Stimulated activated CD4-positive, alpha-beta T cell treated with anti-CD3 and anti-CD28 coated beads, Interleukin-4, amount 100 ng/mL, for 24 hours (primary cell): Measurements from ENCODE around the gene TSPYL4.
"Not testable (repeated sequence)": the region's sequence is repeated elsewhere in the genome, so short reads cannot be mapped to it uniquely, and the experiment has no call there.

Experiments used
- DNase-seq: peaks from one replicate; pipeline ENCODE4 v3.0.0-alpha.2; 2020

Gene TSPYL4

DNA sequence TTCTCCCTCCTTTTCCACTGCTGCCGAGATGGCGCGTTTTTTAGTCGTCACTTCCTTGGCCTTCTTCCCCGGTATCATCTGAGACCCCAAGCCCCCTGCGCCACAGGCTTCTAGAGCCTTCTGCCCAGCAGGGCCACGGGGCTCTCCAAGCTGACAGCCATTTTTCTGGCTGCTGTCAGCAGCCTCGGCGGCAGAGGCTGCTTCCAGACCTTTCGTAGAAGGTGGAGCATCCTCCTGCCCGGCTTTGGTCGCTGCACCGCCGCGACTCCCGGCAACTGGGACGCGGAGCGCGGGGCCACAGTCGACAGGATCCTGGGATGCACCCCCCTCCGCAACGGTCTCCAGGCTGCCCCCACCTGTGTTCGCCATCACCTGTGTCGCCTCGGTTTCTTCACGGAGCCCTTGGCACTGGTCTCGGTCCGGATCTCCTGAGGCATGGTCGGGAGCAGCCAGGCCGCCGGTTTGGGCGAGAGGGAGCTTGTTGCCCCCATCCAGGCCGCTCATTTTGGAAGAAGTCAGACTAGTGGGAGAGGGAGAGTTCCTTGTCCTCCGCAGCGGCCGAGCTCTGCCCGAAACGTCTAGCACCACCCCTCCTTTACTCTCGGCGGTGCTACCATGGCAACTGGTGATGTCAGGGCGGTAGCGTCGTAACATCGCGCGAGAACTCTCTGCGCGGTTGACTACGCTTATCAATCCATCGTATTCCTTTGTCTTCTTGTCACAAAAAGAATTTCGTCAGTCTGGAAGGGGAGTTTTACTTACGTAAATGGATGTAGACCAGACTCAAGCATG is at the start of gene TSPYL4:
TSS of gene TSPYL4 (minus strand) at position 571 of the 792 bp plus-strand sequence. CDS start at position 504, 67 bp downstream.
- DNase-seq, result peak; percentile 91

DNA sequence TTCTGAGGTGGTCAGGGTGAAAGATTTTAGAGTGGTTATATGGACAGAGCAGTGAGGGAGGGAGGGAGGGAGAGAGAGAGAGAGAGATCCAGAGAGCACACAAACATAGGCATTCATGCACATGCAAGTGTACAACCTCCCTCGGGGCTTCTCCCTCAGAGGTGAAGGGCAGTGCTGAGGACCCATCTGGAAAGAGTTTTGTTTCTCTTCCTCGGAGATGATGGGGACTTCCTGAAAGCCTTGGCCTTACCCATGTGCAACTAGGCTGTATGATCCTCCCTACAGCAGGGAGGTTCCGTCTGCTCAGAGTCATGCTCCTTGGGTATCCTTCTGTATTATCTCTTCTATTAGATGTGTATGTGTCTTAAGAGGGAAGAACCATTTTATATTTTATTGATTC is 47.2 kb upstream of the TSPYL4 start:
- DNase-seq, result no peak

DNA sequence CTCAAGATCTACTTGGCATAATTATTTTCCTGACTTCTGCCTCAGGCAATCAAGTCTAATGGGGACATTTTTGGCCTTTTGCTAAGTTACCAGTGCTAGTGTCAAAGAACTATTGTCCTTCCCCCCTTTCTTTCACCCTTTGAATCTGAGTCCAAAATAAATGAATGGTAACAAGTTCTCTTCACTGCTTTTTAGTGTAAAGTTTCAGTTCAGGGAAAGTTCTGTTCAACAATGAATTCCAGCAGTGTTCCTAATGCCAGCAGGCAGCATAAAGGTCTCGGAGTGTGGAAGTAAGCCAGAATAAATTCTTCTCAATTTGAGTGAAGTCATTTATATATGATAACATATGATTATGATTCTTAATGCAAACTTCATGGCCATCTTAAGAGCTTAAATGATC is 46.7 kb upstream of the TSPYL4 start:
- no peak for DNase-seq

DNA sequence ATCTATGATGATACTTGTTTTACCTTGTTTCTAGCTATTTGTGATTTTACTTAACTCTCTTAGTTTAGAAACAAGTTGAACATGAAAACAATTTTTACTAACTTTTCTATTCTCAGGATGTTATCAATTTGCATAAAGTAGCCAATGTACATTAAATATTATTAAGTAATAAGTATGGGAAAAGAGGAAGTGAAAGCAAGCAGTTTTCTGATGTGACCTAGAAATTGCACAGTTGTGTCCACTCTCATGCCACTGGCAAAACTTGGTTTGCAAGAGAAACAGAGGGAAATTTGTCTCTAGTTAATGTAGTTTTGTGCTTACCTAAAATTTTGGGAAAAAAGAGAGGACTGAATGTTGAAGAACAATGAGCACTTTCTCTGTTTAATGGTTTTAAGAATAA is 45.1 kb upstream of the TSPYL4 start:
- no peak for DNase-seq

DNA sequence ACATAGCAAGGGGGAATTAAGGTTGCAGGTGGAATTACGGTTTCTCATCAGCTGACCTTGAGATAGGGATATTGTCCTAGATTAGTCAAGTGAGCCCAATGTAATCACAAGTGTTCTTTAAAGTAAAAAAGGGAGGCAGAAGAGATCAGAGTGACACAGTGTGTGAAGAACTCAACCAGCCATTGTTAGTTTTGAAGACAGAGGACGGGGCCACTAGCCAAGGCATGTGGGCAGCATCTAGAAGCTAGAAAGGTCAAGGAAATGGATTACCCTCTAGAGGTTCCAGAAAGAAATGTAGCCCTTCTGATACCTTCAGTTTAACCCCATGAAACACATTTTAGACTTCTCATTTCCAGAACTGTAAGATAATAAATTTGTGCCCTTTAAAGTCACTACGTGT is 44.4 kb upstream of the TSPYL4 start:
- DNase-seq, result no peak

DNA sequence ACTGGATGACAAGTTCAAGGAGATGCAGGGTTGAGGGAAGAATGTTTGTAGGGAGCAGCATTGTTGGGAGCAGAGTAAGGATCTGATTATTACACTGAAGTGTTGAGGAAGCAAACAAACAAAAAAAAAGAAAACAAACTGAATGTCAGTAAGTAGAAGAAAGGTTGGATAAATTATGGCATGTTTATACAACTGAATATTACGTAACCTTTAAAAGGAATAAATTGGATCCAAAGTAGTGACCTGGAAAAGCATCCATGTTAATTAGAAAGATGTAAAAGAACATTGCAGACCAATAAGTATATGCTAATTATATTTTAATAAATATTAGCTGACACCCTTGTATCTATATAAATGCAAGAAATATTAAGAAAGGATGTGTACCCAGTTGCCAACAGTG is 38.7 kb upstream of the TSPYL4 start:
- DNase-seq, result no peak

DNA sequence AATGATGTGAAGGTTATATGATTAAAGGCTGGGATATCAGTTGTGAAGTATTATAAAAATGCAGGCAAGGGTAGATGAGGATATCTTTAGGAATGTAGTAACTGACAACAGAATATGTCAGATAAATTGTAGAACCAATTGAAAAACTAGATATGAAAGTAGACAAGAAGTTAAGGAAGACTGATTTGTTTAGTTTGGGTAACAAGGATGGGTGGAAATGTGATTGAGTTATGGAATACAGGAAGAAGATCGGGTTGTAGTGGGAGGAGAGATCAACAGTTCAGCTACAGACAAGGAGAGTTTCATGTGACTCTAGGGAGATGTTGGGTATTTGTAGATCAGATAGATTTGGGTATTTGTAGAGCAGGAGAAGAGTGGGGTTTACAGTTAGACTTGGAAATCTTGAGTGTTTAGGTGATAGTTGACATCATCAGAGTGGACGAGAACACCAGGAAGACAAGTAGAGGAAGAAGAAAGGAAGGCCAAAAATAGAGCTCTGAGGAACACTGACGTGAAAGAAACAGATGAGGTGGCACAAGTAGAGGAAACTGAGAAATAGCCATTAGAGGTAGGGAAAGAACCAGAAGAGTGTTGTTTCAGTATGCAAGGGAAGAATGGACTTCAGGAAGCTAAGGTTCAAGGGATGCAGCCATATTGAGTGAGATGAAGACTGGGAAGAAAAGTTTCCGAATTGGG is 38.0 kb upstream of the TSPYL4 start:
- no peak for DNase-seq

DNA sequence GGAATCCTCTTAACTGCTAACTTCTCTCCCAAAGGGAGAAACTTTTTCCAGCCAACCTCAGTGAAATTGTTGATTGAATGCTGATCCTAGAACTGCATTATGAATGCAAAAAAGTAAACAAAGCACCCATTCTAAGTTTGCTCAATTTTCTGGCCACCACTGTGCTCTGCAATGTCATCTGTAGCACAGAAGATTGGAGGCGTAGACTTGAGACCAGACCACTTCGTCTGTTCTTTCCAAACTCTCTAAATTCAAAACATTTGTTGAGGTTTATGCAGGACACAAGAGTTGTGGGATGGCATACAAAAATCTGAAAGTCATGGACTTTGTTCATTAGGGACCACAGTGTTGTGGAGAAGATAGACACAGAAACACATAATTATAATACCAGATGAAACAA is 36.9 kb upstream of the TSPYL4 start:
- no peak for DNase-seq

DNA sequence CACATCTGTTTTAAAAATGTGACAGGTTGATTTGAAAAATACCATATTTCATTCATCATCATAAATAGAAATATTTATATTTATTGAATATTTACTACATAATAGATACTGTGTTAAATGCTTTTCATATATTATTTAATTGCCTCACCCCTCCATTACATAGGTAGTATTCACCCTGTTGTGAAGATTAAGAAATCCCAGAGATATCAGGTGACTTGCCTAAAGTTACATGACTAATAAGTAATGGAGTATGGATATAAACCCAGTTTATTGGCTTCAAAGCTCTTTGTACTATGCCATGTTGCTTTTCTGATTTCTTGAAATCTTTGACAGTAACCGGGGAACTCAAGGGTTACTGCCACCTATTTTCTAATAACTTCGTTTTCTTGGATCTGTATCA is 36.0 kb upstream of the TSPYL4 start:
- no peak for DNase-seq

DNA sequence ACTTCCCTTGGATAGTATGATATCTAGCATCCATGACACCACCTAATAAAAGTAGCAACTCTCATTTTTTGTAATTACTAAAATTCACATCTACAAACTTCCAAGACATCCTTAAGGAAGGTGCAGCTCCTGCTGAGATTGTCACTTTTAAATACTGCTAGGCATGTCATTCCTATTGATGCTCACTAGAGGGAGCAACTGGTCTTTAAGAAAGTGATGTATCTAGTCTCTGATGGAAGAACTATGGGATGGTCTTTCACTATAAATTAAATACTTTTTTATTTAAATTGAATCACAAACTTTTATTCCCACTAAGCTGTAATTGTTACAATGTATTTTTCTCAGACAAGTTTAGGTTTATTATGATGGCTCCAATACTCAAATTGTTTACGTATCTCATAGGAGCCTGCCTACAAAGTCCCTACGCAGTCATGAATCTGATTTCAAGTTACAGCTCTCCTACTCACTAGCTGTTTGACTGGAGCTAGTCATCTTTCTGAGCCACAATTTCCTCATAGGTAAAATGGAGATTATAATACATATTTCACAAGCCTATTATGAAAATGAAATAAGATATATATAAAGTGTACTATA is 33.9 kb upstream of the TSPYL4 start:
- no peak for DNase-seq

DNA sequence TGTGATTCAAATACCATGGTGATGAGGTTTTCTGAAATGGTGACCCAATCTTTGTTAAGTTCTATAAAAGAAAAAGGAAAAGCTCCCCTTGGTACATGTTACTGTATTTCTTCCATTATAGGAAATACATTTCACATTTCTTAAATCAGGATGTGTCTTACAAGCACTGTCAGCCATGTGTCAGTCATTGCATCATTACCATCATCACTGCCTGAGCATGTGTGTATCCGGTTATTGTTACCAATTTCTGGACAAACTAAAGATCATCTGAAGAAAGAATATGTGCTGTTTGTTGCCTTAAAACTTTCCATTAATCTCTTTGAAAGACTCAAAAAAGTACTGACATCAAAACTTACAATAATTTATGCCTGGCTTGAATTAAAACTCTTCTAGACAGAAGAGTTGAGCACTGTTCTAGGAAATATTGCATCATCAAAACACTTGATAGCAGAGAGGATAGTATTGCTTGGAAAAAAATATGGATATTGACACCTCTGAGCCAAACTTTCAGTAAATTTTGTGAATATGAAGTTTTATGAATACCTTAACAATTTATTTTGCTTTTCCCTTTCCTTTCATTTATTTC is 33.0 kb upstream of the TSPYL4 start:
- no peak for DNase-seq

DNA sequence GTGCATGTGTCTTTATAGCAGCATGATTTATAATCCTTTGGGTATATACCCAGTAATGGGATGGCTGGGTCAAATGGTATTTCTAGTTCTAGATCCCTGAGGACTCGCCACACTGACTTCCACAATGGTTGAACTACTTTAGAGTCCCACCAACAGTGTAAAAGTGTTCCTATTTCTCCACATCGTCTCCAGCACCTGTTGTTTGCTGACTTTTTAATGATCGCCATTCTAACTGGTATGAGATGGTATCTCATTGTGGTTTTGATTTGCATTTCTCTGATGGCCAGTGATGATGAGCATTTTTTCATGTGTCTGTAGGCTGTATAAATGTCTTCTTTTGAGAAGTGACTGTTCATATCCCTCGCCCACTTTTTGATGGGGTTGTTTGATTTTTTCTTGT is 31.1 kb upstream of the TSPYL4 start:
- not testable (repeated sequence) for DNase-seq

DNA sequence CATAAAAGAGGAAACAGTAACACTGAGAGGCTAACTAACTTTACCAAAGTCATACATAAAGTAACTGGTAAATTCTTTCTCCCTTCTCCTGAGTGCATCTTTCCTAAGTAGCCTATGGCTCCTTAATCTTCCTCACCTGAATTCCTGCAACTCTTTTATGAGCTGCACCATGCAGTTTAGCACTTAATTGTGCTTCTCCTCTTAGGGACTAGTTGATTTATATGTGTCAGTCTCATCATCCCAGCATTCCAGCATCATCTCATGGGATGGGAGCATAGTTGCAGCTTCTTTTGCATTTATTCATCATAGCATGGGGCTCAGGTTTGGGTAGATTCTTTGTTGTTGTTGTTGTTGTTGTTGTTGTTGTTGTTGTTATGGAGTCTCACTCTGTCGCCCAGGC is 29.3 kb upstream of the TSPYL4 start:
- DNase-seq, result no peak

DNA sequence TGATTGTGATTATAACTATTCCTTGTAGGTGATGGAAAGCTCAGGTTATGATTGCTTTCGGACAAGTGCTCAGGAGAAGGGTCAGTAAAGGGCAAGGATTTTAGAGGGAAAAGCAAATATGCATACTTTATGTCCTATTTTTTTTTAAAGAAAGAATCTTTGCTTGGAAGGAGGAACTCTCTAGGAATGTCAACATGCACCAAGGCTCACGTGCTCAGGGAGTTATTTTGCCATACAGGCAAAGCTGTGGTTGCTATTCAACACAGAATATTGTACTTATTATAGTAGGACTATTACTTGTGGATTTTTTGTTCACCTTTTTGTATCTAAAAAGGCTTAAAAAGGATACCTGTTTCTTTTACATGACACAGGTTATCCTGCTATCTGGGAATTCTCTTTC is 28.8 kb upstream of the TSPYL4 start:
- no peak for DNase-seq

DNA sequence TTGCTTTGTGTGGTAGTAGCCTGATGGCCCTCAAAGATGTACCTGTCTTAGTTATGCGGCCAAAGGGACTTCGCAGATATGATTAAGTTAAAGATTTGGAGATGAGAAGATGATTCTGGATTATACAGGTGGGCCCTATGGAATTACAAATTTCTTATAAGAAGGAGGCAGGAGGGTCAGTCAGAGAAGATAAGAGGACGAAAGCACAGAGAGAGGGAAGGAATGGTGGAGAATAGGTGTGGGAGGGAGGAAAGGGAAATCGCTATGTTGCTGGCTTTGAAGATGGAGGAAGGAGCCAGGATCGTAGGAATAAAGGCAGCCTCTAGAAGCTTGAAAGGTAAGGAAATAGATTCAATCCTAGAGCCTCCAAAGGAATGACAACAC is 27.1 kb upstream of the TSPYL4 start:
- no peak for DNase-seq

DNA sequence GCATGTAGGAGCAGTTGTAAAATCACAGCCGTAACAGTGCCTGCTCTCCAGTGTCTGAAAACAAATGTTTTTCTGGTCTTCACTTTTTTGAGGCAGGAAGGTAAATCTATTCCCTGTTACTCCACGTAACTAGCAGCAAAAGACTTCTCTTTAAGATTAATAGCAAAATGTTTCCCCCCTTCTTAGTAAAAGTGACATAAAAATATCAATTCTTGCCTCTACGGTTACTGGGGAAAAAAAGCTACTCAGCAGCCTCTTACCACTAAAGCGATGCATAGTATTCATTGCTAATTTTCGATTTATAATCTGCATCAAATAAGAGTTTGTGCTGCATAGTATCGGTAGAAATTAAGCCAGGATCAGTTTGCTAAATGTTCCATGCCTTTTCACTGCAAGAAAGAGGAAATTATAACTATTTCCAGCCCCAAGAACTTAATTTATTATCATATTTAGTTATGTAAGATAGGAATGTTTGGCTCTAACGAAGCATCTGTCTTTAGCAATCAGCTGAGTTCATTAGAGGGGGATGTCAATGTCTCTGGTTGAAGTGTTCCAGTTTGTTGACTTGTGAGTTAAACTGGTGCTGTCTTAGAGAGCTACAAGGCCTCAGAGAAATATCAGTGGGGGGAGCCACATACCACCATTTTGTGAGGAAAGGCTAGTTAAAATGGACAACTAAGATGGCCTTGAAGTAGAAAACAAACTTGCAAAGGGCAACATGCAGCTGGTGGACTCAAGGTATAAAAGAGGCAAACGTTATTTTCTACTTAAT is 26.5 kb upstream of the TSPYL4 start:
- no peak for DNase-seq

DNA sequence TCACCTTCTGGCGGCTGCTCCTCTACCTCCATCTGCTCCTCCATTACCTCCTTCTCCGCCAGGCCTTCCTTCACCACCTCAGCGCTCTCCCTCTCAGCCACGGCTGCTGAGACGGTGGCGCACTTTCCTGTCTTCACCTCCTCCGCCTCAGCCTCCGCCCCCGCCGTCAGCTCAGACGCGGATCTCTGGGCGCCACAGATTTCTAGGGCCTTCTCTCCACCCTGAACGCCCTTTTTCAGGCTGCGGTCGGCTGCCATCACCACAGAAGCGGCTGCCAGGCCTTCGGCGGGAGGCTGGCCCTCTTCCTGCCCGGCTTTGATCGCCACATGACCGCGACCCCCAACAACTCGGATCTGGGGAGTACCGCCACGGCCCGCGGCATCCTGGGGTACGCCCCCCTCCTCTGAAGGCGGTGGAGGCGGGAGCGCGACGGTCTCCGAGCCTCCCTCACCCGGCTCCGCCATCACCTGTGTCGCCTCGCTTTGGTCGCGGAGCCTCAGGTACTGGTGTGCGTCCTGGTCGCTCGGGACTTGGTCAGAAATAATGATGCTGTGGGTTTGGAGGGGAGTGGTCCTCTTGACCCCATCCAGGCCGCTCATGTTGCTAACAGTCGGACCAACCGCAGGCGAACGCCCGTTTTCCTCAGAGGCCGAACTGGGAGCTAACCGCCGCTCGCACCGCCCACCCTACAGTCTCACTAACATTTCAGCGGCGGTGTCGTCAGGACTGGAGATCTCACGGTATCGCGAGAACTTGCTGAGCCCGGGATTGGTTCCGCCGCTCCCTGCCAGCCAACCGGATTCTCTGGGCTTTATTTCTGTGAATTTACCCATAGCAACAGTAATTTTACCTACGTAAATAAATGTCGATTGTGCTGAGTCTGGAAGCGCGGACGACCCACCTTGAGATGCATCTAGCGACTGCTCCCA is 25.6 kb upstream of the TSPYL4 start, which contains the start of gene TSPYL1:
TSS of gene TSPYL1 (minus strand) at position 699 of the 929 bp plus-strand sequence. CDS start at position 599, 100 bp downstream.
- peak; percentile 94 for DNase-seq

DNA sequence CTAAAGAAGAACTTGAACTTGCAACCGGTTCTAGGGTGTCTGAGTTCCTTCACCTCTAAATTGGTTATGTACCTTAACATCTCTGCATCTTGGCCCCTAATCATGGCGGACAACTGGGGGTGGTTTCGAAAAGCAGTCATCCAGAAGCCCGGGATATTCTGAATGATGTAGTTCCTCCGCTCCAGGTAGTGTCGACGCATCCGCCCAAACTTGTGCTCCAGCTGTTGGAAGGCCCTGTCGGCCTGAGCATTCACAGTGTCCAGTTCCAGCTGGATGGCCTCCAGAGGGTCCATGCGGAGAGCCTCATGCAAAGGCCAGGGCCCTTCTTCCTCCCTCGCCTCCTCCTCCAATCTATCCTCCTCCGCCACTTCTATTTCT is 25.0 kb upstream of the TSPYL4 start:
- peak; percentile 23 for DNase-seq

DNA sequence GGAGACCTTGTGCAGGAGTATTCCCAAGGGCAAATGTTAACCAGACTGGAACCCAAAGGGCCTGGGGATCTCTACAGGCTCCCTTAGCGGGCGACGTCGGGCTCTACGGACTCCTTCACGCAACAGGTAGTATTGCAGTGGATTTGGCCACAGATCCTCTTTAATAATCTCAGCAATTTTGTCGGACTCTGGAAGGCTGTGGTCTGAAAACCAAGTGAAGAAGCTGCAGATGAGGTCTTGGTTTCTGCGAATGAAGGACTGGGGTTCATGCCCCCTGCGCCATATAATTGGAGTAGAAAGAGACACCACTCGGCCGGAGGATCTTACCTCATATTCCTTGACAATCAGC is 24.6 kb upstream of the TSPYL4 start:
- no peak for DNase-seq

DNA sequence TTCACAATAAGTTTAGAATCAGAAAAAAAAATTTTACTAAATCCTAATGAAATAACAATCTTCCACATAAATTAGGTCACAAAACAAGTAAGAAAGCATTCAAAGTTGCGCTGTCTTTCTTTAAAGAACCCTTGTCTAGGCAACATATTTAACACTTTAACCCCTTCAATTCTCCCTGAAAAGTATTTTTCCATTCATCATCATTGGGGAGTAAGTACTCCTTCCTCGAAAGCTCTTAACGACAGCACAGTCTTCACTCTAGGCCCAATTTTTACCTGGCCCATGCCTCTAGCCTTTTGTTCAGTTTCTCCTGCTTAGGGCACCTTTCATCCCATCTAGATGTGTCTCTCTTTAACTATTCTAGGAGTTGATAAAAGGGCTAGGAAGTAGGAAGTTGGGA is 23.2 kb upstream of the TSPYL4 start:
- DNase-seq, result no peak

DNA sequence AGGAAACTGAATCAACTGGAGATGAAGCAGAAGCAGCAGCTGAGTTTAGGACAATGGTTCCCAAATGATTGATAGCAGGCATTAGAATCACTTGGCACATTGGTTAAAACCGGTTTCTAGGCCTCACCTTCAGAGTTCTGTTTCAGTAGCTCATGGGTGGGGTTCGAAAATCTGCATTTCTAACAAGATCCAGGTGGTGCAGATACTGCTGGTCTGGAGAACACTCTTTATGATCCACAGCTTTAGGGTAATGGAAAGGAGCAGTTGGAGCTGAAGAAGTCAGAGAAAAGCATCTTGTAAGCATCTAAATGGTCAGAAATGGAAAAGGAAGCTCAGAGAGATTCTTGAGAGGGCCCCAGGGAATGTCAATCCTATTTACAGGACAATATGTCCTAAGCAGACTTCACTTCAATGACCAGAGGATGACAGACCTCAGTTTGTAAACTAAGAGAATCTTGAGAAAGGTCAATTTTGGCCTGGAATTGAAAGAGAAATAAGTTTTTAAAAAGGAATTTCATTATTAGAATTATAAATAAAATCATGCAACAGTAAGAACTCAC is 17.4 kb upstream of the TSPYL4 start:
- DNase-seq, result no peak
